Fibroblast of skin of right biceps (primary cell): ENCODE results near the gene TIGD3.

ENCODE experiments used
- DNase-seq: peaks from one replicate; pipeline ENCODE4 v3.0.0-alpha.2; 2013

TIGD3 gene, protein sequence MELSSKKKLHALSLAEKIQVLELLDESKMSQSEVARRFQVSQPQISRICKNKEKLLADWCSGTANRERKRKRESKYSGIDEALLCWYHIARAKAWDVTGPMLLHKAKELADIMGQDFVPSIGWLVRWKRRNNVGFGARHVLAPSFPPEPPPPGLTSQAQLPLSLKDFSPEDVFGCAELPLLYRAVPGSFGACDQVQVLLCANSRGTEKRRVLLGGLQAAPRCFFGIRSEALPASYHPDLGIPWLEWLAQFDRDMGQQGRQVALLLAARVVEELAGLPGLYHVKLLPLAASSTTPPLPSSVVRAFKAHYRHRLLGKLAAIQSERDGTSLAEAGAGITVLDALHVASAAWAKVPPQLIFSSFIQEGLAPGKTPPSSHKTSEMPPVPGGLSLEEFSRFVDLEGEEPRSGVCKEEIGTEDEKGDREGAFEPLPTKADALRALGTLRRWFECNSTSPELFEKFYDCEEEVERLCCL

DNA sequence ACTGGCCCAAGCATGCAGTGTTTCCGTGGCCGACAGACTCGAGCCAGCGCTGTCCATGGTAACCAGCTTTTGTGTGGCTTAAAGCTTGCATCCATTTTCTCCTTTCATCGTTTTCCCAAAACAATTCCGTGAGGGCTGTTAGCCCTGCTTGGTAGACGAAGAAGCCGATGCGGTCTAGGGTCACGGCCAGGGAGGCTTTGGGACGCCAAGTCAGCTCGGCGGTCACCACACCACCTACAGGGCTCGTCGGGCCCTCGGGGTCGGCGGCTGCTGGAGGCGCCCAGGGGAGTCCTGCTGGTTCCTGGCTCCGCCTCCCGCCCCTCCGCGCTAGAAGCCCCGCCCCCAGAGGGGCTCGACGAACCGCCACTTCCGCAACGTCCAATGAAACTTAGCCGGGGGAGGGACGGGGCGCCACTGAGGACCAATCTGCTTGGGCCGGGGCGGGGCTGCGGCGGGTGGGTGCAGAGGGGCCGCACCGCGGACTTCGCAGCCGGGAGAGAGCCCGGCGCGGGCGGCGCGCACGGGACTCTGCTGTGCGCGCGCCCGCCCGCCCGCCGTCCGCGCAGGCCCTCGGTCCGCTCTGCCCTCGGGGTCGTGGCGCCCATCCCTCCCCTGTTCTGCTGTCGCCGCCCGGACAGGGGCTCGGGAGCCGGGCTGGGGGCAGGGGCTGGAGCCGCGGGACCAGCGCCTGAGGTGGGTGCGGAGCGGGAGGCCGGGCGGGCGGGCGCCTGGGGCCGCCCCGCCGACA, at the start of gene TIGD3:
TIGD3 (plus strand) TSS at position 487 of the 748 bp plus-strand sequence. CDS start 1,058 bp downstream, outside the sequence.
- peak; percentile 94 for DNase-seq

DNA sequence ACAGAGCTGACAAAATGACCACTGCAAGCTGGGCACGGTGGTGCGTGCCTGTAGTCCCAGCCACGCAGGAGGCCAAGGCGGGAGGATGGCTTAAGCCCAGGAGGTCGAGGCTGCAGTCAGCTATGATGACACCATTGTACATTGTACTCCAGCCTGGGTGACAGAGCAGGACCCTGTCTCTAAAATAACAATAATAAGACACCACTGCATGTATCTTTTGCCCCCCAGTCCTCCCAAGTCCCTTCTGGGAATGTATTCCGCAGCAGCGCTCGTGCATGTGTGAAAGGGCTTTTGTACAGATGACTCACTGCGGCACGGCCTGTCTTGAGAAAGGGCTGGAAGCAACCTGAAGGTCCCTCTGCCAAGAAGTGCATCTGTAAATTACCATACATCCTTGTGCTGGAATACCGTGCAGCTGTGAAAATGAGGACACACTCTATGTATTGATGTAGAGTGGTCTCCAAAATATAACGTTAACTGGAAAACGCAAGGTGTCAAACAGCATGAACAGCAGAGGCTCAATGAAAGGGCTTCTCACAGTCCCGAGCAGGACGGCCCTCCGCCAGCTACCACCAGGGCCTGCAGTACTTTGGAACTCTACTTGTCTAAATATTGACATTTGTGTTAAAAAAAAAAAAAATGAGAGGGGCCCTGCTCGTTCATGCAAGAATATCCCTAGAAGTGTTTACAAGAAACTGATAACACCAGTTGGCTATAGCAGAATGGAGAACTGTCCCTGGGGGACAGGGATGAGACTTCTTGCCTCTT, 48.9 kb upstream of the TIGD3 start:
- peak; percentile 35 for DNase-seq

DNA sequence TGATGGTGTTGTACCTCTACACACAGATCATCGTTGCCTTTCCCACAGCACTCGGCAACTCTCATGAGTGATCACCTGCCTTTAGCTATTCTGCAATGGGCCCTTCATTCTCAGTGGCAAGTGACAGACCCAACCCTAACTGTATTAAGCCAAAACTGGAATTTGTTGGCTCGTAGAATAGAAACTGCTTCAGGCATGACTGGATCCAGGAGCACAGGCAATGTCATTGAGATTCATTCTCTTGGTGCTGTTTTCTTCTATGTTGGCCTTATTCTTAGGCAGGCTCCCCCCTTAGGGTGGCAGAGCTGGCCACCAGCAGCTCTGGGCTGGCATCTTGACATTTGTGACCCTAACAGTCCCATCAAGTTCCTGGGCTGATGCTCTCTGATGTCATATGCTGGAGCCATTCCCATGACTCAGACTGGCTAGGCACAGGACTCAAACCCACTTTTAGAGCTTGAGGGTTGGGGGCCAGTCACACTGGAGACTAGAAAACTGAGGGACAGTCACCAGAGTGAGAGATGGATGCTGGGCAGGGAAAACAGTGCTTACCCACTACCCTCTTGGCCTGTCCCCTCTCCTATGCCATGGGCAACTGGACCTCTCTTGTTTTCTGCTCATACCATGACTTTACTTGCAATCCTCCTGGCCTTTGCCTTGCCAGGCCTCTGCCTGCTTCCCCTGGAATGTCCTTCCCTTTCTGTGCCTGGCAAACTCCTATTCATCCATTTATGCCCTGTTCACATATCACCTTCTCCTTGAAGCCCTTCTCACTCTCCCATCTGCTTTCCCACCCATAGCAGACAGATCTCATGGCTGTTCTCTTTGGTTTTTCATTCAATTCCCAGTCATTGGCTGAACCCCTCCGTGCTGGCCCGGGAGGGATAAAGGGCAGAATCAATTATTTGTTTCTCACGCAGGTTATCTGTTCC, 47.0 kb upstream of the TIGD3 start:
- DNase-seq, result peak; percentile 26

DNA sequence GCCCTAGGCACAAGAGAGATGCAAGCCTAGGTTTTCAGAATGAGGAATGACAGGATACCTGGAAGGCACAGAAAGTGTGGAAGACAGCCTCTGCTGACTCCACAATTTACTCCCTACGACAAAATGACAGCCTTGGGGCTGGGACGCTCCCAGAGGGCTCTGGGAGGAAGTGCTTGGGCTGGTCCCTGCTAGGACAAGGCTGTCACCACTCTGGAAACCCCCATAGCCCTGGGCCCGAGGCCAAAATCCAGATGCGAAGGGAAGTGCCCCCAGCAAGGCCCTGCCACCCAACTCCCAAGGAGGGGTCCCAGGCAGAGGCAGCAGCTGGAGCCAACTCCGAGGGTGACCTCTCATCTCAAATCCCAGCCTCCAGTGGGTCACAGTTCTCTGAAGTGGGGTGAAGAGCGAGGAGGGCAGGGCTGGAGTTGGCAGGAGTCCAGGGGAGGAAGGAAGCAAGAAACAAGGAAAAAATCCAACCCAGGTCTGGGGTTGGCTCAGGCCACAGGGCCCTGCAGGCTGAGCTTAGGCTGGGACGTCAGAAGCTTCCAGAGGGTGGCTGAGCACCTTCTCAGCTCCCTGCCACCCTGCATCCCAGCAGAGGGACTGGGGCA, 46.2 kb upstream of the TIGD3 start:
- DNase-seq, result no peak

DNA sequence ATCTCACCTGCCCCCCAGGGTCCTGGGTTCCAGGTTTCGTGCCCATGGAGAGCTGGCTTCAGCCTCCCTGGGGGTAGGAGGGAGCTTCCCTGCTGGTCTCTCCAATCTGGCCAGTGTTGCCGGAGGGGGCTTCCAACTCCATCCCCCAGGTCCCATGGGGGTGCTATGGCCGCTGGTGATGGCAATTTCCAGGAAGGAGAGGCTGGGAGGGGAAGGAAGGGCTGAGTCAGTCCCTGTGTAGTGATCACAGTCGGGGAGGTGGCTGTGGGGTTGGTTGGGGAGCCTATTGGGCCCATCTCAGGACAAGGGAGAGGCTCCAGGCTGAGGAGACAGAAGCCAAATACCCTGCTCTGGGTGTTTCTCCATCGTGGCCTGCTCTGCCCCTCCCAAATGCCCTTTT, 45.5 kb upstream of the TIGD3 start:
- peak; percentile 26 for DNase-seq

DNA sequence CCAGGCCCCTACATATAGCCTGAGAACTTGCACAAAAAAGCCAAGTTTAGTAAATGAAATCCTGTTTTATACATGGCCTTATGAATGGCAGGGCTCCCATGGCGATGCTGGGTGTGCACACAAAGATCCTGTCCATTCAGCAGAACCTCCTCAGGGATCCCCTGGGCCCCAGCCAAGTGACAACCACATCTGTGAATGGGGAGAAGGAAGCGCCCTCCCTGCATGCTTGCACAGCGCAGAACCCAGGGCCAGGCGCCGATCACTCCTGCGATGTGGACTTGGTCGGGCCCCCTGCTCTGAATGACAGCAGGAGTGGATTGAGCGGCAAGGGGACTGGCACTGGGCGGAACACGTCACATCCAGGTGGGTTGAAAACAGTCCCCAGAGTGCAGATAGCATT, 44.3 kb upstream of the TIGD3 start:
- peak; percentile 42 for DNase-seq

DNA sequence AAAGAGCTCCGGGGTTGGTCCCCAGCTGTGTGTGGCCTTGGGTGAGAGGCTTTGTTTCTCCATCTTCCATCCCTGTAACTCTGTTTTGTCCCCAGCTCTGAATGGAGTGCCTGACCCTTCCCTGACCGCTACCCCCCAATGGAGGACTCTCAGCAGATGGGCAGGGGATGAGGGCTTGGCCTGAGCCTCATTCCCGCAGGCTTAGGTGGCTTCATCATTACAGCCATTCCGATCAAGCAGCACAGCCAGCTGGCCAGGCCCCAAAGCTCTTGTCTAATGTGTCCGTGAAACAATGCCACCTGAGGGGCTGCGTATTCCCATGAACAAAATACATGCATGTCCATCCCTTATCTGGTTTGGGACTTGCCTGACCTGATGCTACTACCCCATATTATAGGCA, 43.8 kb upstream of the TIGD3 start:
- DNase-seq, result peak; percentile 33

DNA sequence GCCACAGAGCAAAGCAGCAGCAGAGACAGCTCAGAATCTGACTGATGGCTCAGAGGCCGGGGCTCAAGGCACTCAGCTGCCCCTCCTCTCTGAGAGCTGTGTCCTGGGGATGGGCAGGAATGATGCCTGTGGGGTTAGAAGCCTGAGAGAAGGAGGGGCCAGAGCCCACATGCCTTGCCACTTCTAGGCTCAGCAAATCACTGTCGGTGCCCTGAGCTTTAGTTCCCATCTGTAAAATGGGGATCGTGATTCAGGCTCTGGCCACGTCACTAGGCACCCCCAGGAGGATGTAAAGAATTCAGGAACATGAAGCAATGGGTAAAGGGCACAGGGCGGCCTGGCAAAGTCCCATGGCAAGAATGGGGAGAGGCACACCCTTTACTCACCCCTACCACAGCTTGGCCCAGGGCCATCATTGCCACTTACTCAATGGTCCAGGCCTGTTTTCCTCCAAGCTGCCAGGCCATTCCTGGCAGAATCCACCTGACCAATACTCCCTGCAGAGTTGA, 43.3 kb upstream of the TIGD3 start:
- no peak for DNase-seq

DNA sequence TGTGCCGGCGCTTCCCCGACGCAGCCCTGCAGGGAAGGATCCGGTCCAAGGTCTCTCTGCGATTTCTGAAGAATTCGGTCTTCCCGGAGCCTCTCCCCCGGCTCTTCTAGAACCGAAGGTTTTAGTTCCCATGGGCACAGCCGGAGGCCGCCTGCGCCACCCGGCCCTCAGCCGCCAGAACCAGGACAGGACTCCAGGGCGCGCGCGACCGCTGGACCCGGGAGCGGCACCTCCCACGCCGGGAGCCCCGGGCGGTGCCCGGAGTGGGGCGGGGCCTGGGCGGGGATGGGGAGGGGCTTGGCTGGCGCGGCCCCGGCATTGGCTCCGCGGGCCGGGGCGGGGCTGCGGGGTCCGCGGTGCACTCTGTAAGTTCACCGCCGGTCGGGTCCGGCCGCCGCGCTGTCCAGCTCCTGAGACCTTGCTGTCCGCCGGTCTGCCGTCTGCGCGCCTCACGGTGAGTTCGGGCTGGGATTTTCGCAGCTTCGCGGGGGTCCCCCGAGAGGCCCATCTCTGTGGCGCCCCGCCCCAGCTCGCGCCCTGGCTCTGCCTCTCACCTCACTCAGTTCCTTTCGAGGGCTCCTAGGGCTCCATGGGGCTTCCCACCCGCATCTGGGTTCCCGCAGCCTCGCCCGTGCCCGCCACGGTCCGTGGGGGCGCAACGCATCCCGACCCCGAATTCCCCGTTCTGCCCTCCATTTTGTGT, 39.9 kb upstream of the TIGD3 start, which contains the start of gene CDC42EP2:
CDC42EP2 (plus strand) TSS at position 366 of the 703 bp plus-strand sequence. CDS start 6,033 bp downstream, outside the sequence.
- DNase-seq, result peak; percentile 75

DNA sequence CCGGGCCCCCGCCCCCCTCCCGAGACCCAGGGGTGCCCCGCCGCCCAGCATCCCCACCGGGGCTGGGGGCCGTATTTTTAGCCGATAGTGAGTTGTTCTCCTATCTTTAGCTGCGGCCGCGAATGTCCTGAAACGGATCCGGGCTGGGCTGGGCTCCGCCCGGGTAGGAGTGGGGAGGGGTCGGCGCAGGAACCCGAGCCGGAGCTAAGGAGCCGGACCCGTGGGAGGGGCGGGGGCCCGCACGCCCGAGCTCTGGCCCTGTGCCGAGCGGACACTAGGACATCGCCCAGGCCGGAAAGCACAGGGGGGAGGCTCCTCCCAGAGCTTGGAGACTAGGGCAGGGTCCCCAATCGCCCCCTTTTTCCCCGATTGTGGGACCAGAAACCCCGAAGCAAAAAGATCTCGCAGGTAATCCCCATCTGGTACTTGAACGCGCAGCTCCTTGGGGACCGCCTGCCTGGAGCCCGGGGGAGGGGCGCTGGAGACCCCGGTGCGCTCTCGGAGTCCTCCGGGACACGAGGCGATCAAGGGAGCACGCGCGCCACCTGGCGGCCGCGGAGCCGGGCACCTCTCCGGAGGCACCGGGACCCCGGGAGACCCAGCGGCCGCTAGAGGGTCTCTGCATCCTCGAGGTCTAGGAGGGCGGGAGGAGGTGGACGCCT, 39.2 kb upstream of the TIGD3 start:
- peak; percentile 70 for DNase-seq

DNA sequence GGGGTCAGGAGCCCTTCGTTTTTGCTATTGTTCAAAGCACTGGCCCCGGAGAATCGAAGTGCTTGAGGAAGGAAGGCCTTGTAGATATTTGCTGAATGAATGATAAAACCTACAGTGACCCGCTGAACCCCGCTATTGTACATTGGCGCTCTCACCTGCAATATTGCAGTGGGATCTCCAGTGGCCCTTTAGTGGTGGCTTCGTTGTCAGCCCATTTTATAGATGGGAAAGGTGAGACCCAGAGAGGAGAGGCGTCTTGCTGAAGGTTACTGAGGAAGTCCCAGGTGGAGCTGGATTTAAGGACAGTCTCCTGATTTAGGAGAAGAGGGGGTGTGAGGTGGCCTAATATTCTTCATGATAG, 38.7 kb upstream of the TIGD3 start:
- DNase-seq, result no peak

DNA sequence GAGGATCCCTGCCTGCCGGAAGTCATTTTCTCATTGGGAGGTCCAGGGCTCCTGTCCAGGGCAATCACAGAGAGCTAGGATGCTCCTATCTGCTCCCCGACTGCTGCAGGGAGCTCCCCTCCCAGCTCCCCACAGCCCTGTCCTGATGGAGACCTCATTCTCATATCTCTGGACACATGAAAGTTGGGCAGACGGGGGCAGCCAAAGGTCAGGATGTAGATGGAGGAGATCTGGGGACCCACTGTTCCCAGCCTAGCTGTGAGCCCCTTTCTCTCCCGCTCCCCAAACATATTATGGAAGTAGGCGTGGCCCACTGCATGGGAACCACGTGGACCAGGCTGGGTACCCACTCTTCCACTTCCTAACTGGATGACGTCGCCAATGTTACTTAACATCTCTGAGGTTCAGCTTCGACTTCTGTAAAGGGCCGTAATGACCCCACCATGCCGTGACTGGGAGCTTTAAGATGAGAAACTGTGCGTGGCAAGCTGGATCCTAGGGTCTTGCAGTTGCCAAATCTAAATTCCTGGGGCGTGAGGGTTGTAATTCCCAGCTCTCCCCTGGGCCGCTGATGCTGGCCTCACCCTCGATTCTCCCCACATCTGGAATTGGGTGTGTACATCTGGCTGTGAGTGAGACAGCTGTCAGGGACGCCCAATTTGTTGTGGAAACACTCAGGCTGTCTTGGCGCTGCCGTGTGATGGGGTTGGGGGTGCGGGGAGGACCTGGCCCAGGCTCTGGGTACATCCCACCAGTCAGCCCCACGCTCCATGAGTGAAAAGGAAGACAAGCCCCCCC, 38.1 kb upstream of the TIGD3 start:
- DNase-seq, result peak; percentile 90

DNA sequence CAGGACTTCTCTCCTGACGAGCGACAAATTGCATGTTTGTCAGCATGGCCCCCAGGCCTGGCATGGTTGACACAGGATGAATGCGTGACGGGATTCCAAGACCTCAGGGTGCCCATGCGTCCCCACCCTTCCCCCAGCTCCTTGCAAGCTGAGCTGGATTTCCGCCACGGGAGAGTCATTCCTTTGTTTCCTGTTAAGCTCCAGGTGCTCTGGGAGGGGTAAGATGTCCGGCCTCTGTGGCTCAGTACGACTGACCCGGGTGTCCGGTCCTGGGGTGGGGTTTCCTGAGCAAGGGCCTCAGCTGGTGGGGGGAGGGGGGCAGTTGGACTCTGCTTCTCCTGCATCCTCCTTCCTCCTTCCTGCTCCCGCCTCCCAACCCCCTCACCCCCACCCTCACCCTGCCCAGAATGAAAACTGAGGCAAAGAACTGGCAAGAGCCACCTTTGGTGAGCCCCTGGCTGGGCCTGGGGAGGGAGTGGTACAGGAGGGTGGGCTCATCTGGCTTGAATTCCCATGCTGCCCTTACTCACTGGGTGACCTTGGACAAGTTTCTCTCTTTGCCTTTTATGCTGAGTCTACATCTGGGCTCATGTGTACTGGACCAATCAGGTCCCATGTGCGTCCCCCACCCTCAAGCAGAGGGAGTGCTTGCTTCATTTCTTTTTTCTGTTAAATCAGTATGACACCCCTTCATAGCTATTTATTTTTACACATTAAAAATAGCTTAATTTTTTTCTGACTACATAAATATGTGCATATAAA, 37.3 kb upstream of the TIGD3 start:
- DNase-seq, result peak; percentile 74

DNA sequence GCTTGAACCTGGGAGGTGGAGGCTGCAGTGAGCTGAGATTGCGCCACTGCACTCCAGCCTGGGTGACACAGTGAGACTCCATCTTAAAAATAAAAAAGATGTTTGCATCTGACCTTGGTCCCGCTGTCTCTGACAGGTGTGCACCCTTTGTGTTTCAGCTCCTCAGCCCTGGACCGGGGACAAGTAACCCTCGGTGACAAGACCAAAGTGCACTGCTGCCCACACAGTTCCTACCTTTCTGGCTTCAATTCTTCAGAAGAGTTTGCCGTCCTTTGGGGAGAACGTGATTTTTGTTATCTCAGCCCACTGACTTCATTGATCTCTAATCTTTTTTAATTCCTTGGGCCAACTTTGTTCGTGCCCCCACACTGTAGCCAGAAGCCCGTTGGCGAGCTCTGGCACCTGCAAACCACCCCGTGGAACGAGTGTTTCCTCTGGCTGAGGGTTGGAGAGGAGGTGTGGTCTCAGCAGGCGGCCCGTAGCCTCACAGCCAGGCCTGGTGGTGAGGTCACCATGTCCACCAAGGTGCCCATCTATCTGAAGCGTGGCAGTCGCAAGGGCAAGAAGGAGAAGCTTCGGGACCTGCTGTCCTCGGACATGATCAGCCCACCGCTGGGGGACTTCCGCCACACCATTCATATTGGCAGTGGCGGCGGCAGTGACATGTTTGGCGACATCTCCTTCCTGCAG, 34.0 kb upstream of the TIGD3 start:
- DNase-seq, result no peak

DNA sequence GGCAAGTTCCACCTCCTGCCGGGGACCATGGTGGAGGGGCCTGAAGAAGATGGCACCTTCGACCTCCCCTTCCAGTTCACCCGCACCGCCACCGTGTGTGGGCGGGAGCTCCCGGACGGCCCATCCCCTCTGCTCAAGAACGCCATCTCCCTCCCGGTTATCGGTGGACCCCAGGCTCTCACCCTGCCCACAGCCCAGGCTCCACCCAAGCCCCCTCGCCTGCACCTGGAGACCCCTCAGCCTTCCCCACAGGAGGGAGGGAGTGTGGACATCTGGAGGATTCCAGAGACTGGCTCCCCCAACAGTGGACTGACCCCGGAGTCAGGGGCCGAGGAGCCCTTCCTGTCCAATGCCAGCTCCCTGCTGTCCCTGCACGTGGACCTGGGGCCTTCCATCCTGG, 33.5 kb upstream of the TIGD3 start:
- DNase-seq, result no peak

DNA sequence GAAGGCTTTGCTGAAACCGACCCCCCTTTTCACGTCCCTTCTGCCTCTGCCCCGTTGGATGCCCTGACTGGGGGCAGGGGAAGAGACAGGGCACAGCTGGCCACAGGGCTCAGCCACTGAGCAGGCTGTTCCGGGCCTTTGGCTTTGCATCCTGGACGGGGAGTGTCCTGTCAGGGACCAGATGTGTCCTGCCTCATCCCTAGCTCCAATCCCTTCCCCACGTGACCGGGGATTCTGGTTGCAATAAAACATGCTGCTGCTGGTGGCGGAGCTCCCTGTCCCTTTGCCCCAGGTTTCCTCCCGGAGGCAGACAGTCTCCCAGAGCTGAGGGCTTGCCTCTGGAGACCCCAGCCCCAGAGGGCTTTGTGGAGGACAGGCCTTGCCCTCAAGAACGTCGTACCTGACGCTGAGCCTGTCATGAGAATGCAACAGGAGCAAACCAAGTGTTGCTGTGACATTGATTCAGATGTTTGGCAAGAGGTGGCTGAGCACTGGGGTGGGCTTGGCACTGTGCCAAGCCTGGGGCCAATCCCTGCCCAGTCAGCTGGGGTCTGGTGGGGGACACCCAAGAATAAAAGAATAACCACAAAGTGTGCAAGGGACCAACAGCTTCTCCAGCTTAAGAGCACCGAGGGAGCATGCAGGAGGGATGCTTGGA, 32.6 kb upstream of the TIGD3 start:
- DNase-seq, result no peak

DNA sequence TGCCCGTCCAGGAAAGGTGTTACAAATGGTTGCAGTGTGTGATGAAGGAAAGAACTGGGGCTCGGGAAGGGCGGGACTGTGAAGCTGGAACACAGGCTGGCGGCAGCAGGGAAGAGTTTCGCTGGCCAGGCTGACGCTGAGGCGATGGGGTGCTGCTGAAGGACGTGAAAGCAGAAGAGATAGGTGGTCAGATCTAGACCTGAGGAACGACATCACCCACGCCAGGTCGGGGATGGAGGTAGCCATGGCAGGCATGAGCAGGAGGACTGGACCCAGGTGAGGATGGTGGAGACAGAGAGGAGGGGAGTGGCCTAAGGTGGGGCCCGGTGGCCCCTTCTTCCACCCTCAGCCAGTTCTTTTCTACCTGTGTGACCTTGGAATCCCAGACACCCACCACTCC, 30.7 kb upstream of the TIGD3 start:
- DNase-seq, result no peak
